NCI-H2081 treated with DMSO at 0.1 percent for 48 hours (cell line): Measurements from ENCODE around the gene FBLN2.
"Not testable (repeated sequence)": the region's sequence is repeated elsewhere in the genome, so short reads cannot be mapped to it uniquely, and the experiment has no call there.

Experiments used
- DNase-seq: peaks from one replicate; lab custom pipeline; 2025; lab: John Stamatoyannopoulos, UW

The FBLN2 gene

DNA sequence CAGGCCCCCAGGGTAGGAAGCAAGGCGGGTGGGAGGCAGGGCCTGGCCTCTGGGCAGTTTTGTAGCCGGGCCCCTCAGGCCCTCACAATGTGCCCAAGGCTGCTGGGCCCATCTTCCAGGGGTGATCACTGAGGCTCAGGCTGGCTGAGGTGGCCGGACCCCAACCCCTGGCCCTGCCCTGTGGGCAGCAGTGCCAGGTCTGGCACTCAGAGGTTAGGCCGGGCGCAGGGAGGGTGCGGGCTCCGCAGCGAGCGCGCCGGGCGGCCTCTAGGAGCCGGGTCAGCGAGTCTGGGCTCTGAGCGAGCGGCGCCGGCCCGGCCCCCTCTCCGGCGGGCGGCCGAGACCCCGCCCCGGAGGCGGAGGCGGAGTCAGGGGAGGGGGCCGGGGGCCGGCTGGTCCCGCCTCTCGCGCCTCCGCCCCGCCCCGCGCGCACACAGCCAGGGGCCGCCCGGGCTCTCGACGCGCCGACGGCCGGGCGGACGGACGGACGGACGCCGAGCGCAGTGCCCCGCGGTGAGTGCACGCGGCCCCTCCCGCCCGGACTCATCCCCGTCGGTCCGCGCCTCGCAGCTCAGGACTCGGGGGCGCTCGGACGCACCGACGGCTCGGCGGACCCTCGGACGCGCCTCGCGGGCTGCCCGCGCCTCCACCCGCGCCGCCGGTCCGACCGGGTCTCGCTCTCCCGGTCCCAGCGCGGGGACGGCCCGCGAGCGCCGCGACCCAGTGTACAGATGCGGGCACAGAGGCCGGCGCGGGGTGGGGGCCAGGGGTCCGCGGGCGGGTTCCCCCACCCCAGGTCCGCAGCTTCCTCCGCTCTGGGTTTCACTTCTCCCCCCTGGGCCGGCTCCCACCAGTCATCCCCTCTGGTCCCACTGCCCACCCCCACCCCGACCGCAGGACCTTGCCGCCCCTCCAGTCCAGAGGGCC lies at the start of gene FBLN2:
Gene FBLN2, plus strand, starts transcription at position 430 of the 927 bp plus-strand sequence. CDS start 21,231 bp downstream, outside the sequence.
- no peak for DNase-seq

DNA sequence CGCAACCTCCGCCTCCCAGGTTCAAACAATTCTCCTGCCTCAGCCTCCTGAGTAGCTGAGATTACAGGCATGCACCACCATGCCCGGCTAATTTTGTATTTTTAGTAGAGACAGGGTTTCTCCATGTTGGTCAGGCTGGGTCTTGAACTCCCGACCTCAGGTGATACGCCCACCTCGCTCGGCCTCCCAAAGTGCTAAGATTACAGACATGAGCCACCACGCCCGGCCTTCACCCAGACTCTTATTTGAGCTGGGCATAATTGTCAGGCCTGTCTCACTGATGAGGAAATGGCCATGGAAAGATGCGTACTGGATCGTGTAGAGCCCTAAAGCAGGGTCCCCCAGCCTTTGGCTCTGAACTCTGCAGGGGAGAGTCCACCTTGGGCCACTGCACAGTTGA lies 49.7 kb upstream of the FBLN2 start:
- DNase-seq: not testable (repeated sequence)

DNA sequence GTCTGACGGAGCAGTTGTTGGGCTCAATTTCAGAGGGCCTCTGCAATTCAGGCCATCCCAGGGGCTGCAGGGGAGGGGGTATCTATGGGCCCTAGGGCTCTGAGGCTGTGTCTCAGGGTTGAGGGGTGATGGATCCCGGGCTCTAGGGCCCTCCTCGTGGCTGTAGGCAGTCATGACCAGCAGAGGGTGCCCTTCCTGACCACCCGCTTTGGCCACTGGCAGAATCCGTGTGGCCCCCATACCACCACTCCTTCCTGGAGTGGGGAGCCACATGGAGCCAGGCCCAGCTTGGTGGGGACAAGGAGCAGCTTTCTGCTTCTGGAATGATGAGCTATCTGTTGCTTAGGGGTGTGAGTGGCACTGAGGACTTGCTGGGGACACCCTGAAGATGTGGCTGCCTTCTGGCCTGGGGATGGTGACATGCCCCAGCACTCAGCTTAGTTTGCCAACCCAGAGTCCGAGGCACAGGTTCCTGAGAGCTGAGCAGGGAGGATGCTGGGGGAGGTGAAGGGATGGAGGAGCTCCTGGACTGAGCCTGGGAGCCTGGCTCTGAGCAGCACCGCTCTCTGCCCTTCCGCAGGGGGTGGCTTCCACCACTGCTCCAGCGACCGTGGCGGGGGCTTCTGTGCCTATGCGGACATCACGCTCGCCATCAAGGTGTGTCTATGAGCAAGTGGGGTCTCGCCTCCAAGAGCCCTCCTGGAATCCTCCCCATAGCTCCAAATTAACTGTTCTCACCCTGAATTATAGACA lies 48.6 kb upstream of the FBLN2 start:
- DNase-seq: no peak

DNA sequence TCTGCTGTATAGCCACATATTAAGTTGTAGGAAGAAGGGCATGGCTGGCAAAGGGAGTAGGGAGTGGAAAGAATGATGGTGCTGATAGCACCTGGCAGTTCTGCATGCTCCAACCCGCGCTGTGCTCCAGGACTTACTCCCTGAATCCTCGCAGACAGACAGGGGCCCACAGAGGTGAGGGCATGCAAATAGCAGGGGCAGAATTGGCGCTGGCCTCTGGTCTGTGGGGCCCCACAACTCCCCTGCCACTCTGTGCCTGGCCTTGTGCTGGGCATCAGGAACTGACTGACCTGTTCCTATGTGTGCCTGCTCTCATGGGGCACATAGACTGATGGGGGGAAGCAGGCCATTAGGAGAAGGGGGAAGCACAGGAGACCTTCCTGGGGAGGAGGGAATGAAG lies 47.9 kb upstream of the FBLN2 start:
- DNase-seq: no peak

DNA sequence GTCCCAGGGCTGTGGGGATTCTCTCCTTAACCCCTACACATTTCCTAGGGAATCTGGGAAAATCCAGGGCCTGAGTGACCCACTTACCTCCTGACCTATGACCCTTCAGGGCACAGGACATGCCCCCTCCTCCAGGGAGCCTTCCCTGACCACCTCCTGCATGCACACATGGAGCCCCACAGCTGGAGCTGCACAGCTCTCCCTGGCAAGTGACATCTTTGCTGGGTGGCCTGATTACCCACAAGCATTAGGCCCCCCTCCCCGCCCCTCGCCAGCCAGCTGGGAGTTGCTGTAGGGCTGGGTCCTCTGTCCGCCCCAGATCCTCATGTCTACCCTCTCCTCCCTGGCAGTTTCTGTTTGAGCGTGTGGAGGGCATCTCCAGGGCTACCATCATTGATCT lies 47.4 kb upstream of the FBLN2 start:
- DNase-seq: no peak

DNA sequence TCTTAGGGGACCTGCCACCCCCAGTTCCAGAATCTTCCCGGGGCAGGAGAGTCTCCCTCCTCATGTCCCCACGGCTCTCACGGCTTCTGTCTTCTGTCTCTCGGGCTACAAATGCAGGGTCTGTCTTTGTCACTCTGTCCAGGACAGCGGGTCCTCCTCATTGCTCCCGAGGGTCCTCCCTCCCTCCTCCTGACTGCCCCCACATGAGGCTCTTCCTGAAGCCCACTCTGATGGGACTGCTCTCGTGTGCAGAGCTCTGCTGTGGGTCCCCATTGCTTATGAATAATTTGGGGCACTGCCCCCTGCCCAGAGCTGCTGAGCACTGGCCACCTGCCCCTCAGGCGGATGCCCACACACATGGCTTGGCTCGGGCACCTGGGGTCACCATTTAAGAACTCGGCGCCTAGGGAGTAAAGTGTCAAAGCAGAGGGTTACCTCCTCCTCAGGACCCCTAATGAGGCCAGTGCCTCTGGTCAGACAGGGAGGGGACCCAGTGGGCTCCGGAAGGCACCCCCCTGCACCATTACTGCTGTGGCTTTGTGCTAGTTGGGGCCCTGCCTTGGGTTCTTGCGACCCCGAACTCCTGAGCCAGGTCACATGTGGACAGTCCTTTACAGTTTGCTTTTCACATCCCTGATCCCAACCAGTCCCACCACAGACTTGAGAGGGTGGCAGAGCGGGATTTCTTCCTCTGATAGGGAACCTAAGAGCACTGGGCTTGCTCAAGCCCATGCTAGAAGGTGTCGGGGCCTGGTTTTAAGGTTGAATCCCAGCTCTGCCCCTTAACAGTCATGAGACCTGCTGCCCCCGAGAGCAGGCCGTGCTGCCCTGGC lies 46.8 kb upstream of the FBLN2 start:
- no peak for DNase-seq

DNA sequence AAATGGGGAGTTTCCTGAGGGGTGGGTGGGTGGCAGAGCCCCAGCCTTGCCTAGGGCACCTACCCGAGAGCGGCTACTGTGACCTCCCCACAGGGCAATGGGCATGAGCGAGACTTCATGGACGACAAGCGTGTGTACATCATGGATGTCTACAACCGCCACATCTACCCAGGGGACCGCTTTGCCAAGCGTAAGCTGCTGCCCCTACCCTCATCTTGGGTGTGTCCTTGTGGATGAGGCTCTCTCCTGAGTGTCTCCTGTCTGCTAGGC lies 46.2 kb upstream of the FBLN2 start:
- no peak for DNase-seq

DNA sequence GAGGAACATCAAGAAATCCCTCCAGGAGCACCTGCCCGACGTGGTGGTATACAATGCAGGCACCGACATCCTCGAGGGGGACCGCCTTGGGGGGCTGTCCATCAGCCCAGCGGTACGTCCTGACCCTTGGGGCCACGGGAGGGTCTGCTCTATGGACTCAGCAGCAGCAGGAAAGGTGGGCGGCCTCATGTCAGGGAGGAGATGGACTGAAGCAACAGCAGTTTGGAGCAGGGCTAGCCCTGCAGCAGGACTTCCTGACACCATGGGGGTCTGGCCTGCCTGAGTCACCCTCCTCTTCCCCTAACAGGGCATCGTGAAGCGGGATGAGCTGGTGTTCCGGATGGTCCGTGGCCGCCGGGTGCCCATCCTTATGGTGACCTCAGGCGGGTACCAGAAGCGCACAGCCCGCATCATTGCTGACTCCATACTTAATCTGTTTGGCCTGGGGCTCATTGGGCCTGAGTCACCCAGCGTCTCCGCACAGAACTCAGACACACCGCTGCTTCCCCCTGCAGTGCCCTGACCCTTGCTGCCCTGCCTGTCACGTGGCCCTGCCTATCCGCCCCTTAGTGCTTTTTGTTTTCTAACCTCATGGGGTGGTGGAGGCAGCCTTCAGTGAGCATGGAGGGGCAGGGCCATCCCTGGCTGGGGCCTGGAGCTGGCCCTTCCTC lies 44.6 kb upstream of the FBLN2 start:
- DNase-seq: no peak

DNA sequence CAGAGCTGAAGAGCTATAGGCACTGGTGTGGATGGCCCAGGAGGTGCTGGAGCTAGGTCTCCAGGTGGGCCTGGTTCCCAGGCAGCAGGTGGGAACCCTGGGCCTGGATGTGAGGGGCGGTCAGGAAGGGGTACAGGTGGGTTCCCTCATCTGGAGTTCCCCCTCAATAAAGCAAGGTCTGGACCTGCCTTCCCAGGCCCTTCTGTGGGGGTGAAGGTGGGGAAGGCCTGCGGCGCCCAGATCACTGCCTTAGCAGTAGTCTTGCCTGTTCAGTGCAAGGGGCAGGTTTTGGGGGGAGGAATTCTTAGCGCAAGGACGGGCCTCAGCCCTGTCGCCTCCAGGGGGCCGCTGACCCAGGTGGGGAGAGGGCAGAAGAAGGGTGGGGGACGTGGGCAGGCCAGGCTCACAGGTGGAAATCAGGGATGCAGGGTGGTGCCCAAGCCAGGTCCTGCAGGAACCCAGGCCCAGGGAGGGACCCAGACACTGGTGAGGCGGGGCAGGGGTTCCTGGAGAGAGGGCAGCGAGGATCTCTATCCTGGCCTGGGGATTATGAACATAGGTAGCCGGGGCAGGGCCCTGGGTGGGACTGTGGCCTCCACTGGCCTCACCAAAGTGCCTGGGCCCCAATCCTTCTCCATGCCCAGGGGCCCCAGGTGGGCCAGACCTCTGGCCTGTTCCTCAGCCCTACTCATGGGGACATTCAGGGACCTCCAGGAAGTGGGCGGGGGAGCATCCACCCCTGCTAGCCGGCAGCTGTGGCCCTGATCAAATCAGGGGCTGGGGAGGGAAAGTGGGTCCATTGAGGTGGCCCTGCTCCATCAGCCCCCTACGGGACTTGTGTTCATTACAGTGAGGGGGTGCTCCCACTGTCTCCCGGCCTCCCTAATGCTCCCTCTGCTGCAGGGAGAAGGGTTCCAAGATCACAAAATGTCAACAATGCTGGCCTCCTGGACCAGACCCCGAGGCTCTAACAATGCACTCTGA lies 43.5 kb upstream of the FBLN2 start:
- no peak for DNase-seq

DNA sequence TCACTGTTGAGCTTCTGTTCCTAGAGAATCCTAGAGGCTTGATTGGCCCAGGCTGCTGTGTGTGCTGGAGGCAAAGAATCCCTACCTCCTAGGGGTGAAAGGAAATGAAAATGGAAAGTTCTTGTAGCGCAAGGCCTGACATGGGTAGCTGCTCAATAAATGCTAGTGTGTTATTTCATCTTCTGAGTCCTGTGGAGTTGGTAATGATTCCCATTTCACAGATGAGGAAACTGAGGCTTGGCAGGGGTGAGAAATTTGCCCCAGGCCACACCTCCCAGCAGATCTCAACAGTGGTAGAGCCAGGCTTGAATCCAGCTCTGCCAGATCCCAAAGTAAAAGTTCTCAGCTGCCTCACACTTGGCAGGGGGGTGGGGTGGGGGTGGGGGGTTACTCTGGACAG lies 42.7 kb upstream of the FBLN2 start:
- DNase-seq: no peak

DNA sequence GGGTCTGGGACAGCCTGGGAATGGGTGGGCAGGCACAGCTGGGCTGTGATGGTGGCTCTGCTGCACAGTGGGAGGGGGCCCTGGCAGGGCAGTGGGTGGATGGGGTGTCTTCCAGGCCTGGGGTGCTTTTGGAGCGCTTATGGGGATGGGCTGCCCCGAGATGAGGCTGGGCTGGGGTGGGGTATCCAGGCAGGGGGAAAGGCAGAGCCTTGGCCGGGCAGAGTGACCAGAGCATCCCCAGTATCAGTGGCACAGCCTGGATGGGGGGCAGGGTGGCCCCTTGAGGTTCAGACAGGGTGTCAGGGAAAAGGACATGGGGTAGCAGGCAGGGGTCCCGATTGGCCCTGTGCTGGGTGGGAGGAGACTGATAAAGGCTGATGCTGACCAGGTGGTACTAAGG lies 42.2 kb upstream of the FBLN2 start:
- no peak for DNase-seq

DNA sequence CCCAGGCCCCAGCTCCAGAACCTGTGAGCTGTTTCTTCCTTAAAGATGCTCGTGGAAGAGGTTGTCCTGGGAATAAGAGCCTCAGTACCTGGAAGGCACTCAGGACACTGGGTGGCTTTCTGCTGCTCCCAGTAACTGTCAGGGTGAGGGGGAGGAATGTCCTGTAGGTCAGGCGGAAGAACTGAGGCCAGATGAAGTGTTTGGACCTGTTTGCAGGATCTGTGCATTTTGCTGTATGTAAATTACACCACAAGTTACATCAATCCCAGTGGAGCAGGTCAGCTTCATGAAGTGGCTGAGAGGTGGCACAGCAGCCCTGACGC lies 41.7 kb upstream of the FBLN2 start:
- DNase-seq: no peak

DNA sequence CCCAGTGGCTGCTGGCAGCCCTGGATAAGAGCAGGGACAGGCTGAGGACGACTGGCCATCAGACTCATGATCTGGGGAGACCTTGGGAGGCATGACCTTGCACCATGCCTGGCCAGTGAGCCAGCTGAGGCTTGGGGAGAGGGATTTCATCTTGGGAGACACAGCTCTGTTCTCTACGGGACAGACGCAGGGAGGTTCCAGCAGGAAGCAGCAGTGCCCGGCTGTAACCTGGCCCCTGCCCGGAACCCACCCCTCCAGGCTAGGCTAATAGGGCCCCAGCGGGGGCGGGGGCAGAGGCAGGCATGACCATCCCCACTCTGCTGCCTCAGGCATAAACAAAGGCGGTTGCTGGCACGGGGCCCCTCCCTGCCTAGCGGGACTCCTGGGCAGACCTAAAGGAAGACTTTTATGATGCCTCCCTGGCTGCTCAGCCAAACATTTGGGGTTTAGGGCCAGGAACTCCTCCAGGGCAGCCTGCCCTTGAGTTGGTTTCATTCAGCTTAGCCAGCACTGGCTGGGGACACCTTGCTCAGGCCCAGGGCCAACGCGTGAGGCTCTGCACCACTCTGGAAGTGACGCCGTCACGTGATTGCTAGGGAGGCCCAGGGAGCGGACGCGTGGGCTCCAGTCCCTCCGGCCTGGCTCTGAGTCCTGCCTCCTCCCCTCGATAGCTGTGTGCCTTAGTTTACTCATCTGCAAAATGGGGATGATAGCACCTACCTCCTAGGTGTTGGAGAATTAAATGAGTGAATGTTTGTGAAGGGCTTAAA lies 41.2 kb upstream of the FBLN2 start:
- DNase-seq: no peak

DNA sequence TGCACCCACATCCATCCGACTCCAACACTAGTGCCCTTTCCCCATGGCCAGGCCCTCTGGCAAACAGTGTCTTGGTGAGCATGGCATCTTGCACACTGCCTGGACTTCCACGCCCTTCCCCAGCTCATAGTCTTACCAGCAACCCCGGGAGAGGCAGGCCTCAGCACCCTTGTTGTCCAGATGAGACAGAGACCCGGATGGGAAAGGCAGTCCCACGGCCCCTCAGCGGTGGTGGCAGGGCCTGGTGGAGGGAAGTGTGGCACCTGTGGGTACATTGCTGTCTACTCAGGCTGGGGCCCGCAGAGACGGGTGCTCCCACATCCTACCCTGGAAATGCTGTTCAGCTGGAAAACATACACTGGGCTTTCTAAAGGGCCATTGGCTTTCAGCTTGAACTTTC lies 40.4 kb upstream of the FBLN2 start:
- DNase-seq: no peak

DNA sequence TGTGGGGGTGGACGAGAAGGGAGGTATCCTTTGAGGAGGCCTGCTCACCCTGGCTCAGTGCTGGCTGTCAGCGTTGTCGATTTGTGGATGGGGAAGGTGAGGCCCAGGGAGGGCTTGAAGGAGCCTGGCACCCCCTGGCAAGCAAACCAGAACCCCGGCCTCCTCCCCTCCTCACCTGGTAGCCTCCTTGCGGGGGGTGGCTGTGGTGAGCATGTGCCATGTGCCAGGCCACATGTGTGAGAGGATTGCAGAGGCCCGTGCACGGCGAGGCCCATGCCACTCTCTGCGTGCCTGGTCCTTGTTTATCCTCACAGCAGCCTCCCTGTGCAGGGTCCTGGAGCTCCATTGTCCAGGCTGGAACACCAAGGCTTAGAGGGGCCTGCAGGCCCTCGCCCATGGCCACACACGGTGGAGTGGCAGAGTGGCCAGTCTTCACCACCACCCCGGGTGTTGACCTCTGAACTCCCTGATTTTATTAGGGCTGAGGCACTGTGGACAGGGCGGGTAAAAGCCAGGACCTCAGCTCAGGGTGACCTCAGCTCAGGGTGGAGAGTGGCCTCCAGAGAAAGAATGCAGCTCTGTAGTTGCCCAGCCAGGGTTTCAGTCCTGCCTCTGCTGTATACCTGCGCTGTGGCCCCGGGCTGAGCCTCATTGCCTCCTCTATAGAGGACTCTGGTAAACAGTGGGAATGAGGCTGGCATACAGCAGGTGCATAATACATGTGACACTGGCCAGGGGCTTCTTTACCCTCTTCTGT lies 39.7 kb upstream of the FBLN2 start:
- DNase-seq: no peak

DNA sequence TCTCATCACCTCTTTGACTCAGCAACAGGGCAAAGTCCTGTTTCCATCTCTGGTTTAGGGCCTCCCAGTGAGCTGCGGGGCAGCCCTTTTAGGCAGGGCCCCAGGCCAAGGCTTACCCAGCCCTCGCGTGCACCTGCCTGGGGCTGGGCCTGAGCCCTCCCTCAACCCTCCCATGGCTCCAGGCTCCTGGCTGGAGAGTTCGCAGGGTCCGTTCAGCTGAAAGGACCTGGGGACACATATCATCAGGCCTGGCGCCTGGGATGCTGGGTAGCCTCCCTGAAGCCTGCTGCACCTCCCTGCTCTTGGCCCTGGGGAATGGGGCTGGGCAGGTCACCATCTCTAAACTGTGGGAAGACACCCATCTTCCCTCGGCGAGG lies 39.1 kb upstream of the FBLN2 start:
- DNase-seq: no peak

DNA sequence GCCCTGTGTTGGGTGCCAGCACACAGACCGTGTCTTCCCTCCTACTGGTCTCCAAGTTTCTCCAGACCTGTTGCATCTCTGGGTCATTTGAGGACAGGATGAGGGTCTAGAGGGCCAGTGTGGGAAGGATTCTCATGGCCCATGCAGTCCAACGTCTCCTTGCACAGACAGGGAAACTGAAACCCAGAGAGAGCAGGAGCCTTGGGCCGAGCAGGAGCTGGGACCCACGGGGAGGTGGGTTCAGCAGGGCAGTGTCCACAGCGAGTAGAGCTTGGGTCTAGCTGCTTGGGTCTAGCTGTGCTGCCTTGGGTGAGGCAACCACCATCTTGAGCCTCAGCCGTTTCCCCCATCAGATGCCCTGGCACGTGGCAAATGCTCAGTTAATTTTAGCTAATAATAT lies 36.5 kb upstream of the FBLN2 start:
- DNase-seq: no peak

DNA sequence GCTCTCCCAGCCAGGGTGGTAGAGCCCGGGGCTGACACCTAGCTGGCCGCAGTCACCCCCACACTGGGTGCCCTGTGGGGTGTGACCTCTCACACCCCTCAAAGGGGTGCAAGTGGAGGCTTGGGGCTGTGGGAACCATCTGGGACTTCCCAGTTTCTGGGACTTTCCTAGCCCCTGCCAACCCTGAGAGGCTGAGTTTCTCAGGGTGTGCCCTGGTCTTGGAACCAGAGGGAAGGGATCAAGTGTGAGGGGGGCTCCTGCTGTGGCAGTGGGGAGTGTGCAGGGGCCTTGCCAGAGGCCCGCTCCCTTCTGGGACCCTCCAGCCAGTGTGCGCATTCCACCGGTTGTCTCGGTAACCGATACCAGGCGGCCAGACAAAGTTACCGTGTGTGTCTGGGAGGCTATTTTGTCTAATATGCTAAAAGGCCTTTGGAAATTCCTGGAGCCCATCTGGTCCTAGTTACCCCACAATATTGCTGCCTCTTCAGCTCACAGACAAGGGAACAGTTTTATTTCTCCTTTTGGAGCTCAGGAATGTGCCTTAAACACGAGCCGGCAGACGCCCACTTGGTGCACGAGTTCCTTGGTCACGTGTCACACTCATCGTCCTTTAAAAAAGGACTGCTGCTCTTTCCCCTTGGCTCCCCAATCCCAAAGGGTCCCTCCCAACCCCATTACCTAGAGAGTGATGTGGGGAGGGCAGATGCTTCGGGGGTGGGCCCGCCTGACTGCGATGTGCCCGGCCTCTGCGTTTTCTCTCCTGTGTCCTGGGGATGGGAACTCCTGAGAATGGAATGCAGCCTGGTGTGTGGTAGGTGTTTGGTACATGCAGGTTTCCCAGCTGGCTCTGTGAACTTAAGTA lies 35.6 kb upstream of the FBLN2 start:
- no peak for DNase-seq
